ENCODE results near the gene HEMK1.
A peak's percentile ranks its signal among the peaks of the same experiment; 100 is the strongest.

Gene HEMK1

GRCh38 chr3:50549226-50549625 lies 20.1 kb upstream of the HEMK1 start:
- DNase-seq, result no peak

- no peak for DNase-seq
These were observed 19.1 kb upstream of the HEMK1 start for GRCh38 chr3:50550079-50550736.

- DNase-seq, result no peak
These were observed 18.2 kb upstream of the HEMK1 start for GRCh38 chr3:50551054-50551659.

- DNase-seq, result no peak
These were observed 17.5 kb upstream of the HEMK1 start for GRCh38 chr3:50551681-50552435.

- no peak for DNase-seq
These were observed 16.7 kb upstream of the HEMK1 start for GRCh38 chr3:50552598-50552997.

GRCh38 chr3:50554553-50554952 lies 14.8 kb upstream of the HEMK1 start:
- DNase-seq, result no peak

GRCh38 chr3:50557106-50557505 lies 12.2 kb upstream of the HEMK1 start:
- DNase-seq, result no peak

- DNase-seq, result no peak
These were observed 11.4 kb upstream of the HEMK1 start for GRCh38 chr3:50557915-50558314.

- no peak for DNase-seq
These were observed 9.6 kb upstream of the HEMK1 start for GRCh38 chr3:50559702-50560101.

GRCh38 chr3:50562861-50563260 lies 6.5 kb upstream of the HEMK1 start:
- DNase-seq, result no peak

- DNase-seq, result no peak
These were observed 5.5 kb upstream of the HEMK1 start for GRCh38 chr3:50563867-50564266.

- no peak for DNase-seq
These were observed 5.0 kb upstream of the HEMK1 start for GRCh38 chr3:50564321-50564720.

GRCh38 chr3:50567011-50567385 lies 2.3 kb upstream of the HEMK1 start:
- DNase-seq, result no peak

GRCh38 chr3:50567386-50568167 lies 1.7 kb upstream of the HEMK1 start, which contains the start of gene C3orf18:
Gene C3orf18, minus strand, starts transcription at chr3:50567747. Its CDS starts 2,048 bp downstream, at chr3:50565699.
- DNase-seq, result peak; percentile 40

GRCh38 chr3:50570508-50571279 lies 1.4 kb downstream of the HEMK1 start:
- no peak for DNase-seq

- no peak for DNase-seq
These were observed 2.2 kb downstream of the HEMK1 start for GRCh38 chr3:50571486-50571885.

GRCh38 chr3:50572158-50572557 lies 2.8 kb downstream of the HEMK1 start:
- DNase-seq, result peak; percentile 2

- DNase-seq, result no peak
These were observed 3.6 kb downstream of the HEMK1 start for GRCh38 chr3:50572801-50573371.

GRCh38 chr3:50573566-50574443 lies 4.5 kb downstream of the HEMK1 start:
- no peak for DNase-seq

GRCh38 chr3:50574444-50574831 lies 5.1 kb downstream of the HEMK1 start:
- DNase-seq, result no peak

- DNase-seq, result no peak
These were observed 6.0 kb downstream of the HEMK1 start for GRCh38 chr3:50575372-50575771.

All from NCI-H2107 (cell line).